GM18520 (cell line): ENCODE measurements around the gene MPI.

Source experiments
- ATAC-seq: cut with Tn5 transposase; IDR thresholded peaks from one replicate; pipeline ENCODE4 v1.9.1; 2021; ENCODE audit not compliant: unreplicated experiment

Gene MPI

GRCh38 chr15:74889883-74890664, at the start of gene MPI:
TSS of gene MPI (plus strand) at chr15:74890042. CDS start at chr15:74890074, 32 bp downstream.
- peak; percentile 82 for ATAC-seq

- ATAC-seq = no peak
These were observed 48.7 kb upstream of the MPI start for GRCh38 chr15:74840851-74841775.

- ATAC-seq = no peak
These were observed 47.9 kb upstream of the MPI start for GRCh38 chr15:74841891-74842373.

GRCh38 chr15:74842581-74843444, 47.0 kb upstream of the MPI start, which contains the start of gene ULK3:
TSS of gene ULK3 (minus strand) at chr15:74843156. CDS start at chr15:74843105, 51 bp downstream.
- ATAC-seq = peak; percentile 80

GRCh38 chr15:74843445-74843828, 46.4 kb upstream of the MPI start:
- no peak for ATAC-seq

- no peak for ATAC-seq
These were observed 45.9 kb upstream of the MPI start for GRCh38 chr15:74843891-74844299.

- ATAC-seq = no peak
These were observed 45.3 kb upstream of the MPI start for GRCh38 chr15:74844319-74845207.

GRCh38 chr15:74845208-74845568, 44.7 kb upstream of the MPI start:
- no peak for ATAC-seq

GRCh38 chr15:74845581-74845980, 44.3 kb upstream of the MPI start:
- ATAC-seq = no peak

GRCh38 chr15:74847432-74847831, 42.4 kb upstream of the MPI start:
- ATAC-seq = no peak

GRCh38 chr15:74850393-74850792, 39.4 kb upstream of the MPI start:
- no peak for ATAC-seq

- no peak for ATAC-seq
These were observed 37.9 kb upstream of the MPI start for GRCh38 chr15:74851960-74852359.

- no peak for ATAC-seq
These were observed 35.3 kb upstream of the MPI start for GRCh38 chr15:74854453-74855022.

GRCh38 chr15:74855857-74856256, 34.0 kb upstream of the MPI start:
- no peak for ATAC-seq

GRCh38 chr15:74856537-74856936, 33.3 kb upstream of the MPI start:
- no peak for ATAC-seq

- peak; percentile 42 for ATAC-seq
These were observed 32.7 kb upstream of the MPI start for GRCh38 chr15:74857082-74857655.

GRCh38 chr15:74857671-74858368, 32.0 kb upstream of the MPI start:
- ATAC-seq = no peak

- no peak for ATAC-seq
These were observed 31.5 kb upstream of the MPI start for GRCh38 chr15:74858369-74858740.
